ENCODE data around the gene AFF4.
"Not testable (repeated sequence)": the region's sequence is repeated elsewhere in the genome, so short reads cannot be mapped to it uniquely, and the experiment has no call there.

Gene AFF4

DNA sequence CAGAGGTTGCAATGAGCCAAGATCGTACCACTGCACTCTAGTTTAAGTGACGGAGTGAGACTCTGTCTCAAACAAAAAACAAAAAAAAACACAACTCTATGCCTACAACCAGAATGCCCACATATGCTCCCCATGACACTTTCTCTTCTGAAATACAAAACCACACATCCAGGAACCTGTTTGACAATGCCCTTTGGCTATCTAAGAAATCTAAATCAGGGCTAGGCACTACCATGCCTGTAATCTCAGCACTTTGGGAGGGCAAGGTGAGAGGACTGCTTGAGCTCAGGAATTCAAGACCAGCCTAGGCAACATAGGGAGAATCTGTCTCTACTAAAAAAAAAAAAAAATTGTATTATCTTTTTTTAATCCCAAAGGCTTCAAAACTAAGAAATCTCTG is 10.6 kb downstream of the AFF4 start:
- DNase-seq (ENCODE audit: low read depth in 2 of 2): no peak
- TF ChIP-seq, protein P1, sequence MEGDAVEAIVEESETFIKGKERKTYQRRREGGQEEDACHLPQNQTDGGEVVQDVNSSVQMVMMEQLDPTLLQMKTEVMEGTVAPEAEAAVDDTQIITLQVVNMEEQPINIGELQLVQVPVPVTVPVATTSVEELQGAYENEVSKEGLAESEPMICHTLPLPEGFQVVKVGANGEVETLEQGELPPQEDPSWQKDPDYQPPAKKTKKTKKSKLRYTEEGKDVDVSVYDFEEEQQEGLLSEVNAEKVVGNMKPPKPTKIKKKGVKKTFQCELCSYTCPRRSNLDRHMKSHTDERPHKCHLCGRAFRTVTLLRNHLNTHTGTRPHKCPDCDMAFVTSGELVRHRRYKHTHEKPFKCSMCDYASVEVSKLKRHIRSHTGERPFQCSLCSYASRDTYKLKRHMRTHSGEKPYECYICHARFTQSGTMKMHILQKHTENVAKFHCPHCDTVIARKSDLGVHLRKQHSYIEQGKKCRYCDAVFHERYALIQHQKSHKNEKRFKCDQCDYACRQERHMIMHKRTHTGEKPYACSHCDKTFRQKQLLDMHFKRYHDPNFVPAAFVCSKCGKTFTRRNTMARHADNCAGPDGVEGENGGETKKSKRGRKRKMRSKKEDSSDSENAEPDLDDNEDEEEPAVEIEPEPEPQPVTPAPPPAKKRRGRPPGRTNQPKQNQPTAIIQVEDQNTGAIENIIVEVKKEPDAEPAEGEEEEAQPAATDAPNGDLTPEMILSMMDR (IDR thresholded peaks at IDR 0.05; ENCODE audit: low read depth, low read length): no peak
- no peak overlapping the region for H3K4me3 ChIP-seq (replicated peaks in 1 of 2; ENCODE audit: low read depth in 2 of 2, low read length in 2 of 2)

- no peak for DNase-seq (ENCODE audit: low read depth in 2 of 2)
- no peak overlapping the region for H3K4me3 ChIP-seq (replicated peaks in 1 of 2; ENCODE audit: low read depth in 2 of 2, low read length in 2 of 2)
- TF ChIP-seq, protein P1 (IDR thresholded peaks at IDR 0.05; ENCODE audit: low read depth, low read length): no peak
Measured at GRCh38 chr5:132951897-132952296, 11.5 kb downstream of the AFF4 start.

GRCh38 chr5:132949136-132949535 is 14.3 kb downstream of the AFF4 start:
- TF ChIP-seq, protein P1 (IDR thresholded peaks at IDR 0.05; ENCODE audit: low read depth, low read length): no peak
- no peak overlapping the region for H3K4me3 ChIP-seq (replicated peaks in 1 of 2; ENCODE audit: low read depth in 2 of 2, low read length in 2 of 2)
- peak; percentile 15 to 25 for DNase-seq (ENCODE audit: low read depth in 2 of 2)

- TF ChIP-seq, protein P1 (IDR thresholded peaks at IDR 0.05; ENCODE audit: low read depth, low read length): no peak
- peak; percentile 31 to 74 for DNase-seq (ENCODE audit: low read depth in 2 of 2)
- no peak overlapping the region for H3K4me3 ChIP-seq (replicated peaks in 1 of 2; ENCODE audit: low read depth in 2 of 2, low read length in 2 of 2)
Measured at GRCh38 chr5:132947671-132948070, 15.8 kb downstream of the AFF4 start.

DNA sequence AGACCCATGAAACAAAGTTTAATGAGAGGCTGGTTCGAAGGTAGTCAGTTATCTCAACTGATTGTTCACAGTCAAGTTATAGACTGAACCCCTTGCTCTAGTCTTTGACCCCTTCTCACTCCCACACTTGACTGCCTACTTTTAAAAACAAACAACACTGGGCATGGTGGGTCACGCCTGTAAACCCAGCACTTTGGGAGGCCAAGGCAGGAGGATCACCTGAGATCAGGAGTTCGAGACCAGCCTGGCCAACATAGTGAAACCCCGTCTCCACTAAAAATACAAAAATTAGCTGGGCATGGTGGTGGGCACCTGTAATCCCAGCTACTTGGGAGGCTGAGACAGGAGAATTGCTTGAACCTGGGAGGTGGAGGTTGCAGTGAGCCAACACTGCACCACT is 18.1 kb downstream of the AFF4 start:
- DNase-seq (ENCODE audit: low read depth in 2 of 2): not testable (repeated sequence)

DNA sequence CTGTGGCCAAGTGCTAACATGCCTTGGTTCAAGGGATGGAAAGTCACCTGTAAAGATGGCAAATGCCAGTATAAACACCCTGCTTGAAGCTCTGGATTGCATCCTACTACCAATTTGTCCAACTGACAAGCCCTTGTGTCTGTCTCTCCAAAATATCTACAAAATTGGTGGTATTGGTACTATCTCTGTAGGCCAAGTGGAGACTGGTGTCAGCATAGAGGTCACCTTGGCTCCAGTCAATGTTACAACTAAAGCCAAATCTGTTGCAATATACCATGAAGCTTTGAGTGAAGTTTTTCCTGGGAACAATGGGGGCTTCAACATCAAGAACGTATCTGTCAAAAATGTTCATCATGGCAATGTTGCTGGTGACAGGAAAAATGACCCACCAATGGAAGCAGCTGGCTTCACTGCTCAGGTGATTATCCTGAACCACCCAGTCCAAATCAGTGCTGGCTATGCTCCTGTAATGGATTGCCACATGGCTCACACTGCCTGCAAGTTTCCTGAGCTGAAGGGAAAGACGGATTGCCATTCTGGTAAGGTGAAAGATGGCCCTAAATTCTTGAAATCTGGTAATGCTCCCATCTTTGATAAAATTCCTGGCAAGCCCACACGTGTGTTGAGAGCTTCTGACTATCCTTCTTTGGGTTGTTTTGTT is 19.9 kb downstream of the AFF4 start:
- TF ChIP-seq, protein P1 (IDR thresholded peaks at IDR 0.05; ENCODE audit: low read depth, low read length): no peak
- no peak overlapping the region for H3K4me3 ChIP-seq (replicated peaks in 1 of 2; ENCODE audit: low read depth in 2 of 2, low read length in 2 of 2)
- no peak for DNase-seq (ENCODE audit: low read depth in 2 of 2)

More for the DNA sequence above, 18.1 kb downstream of the AFF4 start:
- not testable (repeated sequence) for H3K4me3 ChIP-seq (replicated peaks in 1 of 2; ENCODE audit: low read depth in 2 of 2, low read length in 2 of 2)

DNA sequence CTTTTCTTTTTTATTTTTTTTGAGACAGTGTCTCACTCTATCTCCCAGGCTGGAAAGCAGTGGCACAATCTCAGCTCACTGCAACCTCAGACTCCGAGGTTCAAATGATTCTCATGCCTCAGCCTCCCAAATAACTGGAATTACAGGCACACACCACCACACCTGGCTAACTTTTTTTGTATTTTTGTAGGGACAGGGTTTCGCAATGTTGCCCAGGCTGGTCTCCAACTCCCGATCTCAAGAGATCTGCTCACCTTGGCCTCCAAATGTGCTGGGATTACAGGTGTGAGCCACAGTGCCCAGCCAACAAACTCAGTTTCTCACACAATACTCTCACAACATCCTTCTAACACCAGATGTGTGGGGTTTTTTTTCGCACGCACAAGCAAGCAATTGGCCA is 22.1 kb downstream of the AFF4 start:
- TF ChIP-seq, protein P1 (IDR thresholded peaks at IDR 0.05; ENCODE audit: low read depth, low read length): no peak
- no peak for DNase-seq (ENCODE audit: low read depth in 2 of 2)
- no peak overlapping the region for H3K4me3 ChIP-seq (replicated peaks in 1 of 2; ENCODE audit: low read depth in 2 of 2, low read length in 2 of 2)
